ENCODE measurements around the gene ST8SIA6.
"Not testable (repeated sequence)": the region's sequence is repeated elsewhere in the genome, so short reads cannot be mapped to it uniquely, and the experiment has no call there.

Gene ST8SIA6

DNA sequence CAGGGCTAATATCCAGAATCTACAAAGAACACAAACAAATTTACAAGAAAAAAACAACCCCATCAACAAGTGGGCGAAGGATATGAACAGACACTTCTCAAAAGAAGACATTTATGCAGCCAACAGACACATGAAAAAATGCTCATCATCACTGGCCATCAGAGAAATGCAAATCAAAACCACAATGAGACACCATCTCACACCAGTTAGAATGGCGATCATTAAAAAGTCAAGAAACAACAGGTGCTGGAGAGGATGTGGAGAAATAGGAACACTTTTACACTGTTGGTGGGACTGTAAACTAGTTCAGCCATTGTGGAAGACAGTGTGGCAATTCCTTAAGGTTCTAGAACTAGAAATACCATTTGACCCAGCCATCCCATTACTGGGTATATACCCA is 52.4 kb downstream of the ST8SIA6 start:
- H3K4me1 ChIP-seq (ENCODE audit: insufficient read depth, low read length) = peaks cover 15% of the 10 kb centered on the region; the same call in 1 of the 2 replicates
- H3K36me3 ChIP-seq (ENCODE audit: insufficient read depth, low read depth, low read length); H3K27me3 ChIP-seq (ENCODE audit: insufficient read depth, low read length); H3K27ac ChIP-seq (ENCODE audit: low read length); H3K9ac ChIP-seq (ENCODE audit: low read depth, low read length); H3K9me3 ChIP-seq (ENCODE audit: insufficient read depth, low read depth, low read length); H3K4me3 ChIP-seq (ENCODE audit: low read length): not testable (repeated sequence)

DNA sequence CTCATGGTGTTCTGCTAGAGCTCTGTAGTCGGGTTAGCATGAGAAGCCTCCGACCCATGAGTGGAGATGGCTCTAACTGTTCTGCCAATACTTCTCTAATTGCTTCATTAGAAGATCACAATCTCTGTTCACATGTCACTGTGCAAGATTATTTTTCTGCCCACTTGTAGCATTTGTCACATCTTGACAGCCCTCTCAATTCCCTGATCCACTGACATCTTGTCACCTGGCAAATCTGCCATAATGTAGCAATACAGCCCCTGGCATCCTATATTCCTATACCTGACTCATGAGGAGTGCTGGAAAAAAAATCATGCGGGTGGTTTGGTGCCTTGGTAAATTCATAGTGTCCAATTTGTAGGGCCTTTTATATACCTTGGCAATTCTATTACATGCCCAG is 58.4 kb downstream of the ST8SIA6 start:
- Histone ChIP-seq H3K9me3 (ENCODE audit: insufficient read depth, low read depth, low read length) (no peaks in the 10 kb centered on the region), H3K36me3 (ENCODE audit: insufficient read depth, low read depth, low read length) (no peaks in the 10 kb centered on the region), H3K27ac (ENCODE audit: low read length) (no peak overlapping the region), H3K4me1 (ENCODE audit: insufficient read depth, low read length) (no peaks in the 10 kb centered on the region), H3K27me3 (ENCODE audit: insufficient read depth, low read length) (no peaks in the 10 kb centered on the region), H3K4me3 (ENCODE audit: low read length) (no peak overlapping the region), H3K9ac (ENCODE audit: low read depth, low read length) (no peak overlapping the region)

DNA sequence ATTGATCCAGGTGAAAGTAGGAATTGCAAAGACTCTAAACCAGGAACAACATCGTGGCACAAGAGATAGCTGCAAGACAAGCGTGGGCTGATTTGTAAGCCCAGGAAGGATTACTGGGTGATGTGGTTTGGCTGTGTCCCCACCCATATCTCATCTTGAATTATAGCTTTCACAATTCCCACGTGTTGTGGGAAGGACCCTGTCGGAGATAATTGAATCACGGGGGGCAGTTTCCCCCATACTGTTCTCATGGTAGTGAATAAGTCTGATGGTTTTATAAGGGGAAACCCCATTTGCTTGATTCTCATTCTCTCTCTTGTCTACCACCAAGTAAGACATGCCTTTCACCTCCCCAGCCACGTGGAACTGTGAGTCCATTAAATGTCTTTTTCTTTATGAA is 59.5 kb downstream of the ST8SIA6 start:
- H3K9ac ChIP-seq (ENCODE audit: low read depth, low read length) = no peak overlapping the region
- H3K9me3 ChIP-seq (ENCODE audit: insufficient read depth, low read depth, low read length) = no peaks in the 10 kb centered on the region
- H3K4me3 ChIP-seq (ENCODE audit: low read length) = no peak overlapping the region
- no peaks in the 10 kb centered on the region for H3K27me3 ChIP-seq (ENCODE audit: insufficient read depth, low read length)
- no peak overlapping the region for H3K27ac ChIP-seq (ENCODE audit: low read length)
- no peaks in the 10 kb centered on the region for H3K4me1 ChIP-seq (ENCODE audit: insufficient read depth, low read length)
- H3K36me3 ChIP-seq (ENCODE audit: insufficient read depth, low read depth, low read length) = no peaks in the 10 kb centered on the region

DNA sequence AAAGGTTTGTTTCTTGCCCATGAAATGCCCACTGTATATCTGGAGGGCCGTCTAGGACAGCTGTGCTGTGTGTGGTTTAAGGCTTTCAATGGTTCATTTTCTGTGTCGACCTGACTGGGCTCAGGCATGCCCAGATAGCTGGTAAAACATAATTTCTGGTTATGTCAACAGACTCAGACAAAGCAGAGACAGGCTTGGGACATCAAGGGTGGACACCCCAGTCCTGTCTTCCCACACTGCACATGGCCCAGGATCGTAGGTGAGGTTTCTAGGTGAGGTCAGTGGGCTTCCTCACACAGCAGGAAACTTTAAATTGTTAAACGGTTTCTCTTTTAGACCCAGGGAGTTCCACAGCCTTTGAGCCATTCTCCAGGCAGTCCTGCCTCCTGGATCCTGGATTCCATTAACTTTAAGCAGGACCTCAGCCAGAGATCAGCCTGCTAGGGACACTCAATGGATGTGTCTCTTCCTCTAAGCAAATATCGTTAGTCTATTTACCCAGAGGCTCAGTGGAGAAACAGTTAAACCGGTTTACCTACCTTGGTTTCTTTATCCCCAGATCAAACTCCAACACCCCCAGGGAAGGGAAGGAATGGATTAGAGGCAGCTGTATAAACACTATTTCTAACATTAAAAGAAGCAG is 66.4 kb downstream of the ST8SIA6 start:
- Histone ChIP-seq H3K9me3 (ENCODE audit: insufficient read depth, low read depth, low read length) (no peaks in the 10 kb centered on the region), H3K36me3 (ENCODE audit: insufficient read depth, low read depth, low read length) (no peaks in the 10 kb centered on the region), H3K27me3 (ENCODE audit: insufficient read depth, low read length) (no peaks in the 10 kb centered on the region), H3K27ac (ENCODE audit: low read length) (no peak overlapping the region), H3K9ac (ENCODE audit: low read depth, low read length) (no peak overlapping the region), H3K4me3 (ENCODE audit: low read length) (no peak overlapping the region), H3K4me1 (ENCODE audit: insufficient read depth, low read length) (peaks cover 6% of the 10 kb centered on the region)

DNA sequence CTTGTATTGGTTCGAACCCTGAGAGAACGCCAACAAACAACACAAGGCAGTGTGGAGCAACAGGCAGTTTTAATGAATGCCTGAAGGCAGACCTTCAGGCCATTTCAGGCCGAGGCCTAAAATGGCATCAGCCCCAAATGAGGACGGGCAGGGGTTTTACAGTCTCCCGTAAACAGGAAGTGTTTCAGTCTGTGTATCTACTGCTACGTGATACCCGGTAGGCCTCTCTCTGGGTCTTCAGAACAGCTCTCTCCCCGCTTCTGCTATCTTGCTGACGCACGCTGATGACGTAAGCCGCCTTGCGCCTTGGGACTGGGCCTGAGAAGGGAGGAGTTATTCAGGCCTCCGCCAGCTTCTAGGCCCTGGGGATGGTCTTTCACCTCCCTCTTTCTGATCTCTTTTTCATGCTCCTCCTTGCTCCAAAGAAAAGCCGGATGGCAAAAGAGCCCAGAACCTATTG is 67.7 kb downstream of the ST8SIA6 start:
- H3K9ac ChIP-seq (ENCODE audit: low read depth, low read length) = no peak overlapping the region

DNA sequence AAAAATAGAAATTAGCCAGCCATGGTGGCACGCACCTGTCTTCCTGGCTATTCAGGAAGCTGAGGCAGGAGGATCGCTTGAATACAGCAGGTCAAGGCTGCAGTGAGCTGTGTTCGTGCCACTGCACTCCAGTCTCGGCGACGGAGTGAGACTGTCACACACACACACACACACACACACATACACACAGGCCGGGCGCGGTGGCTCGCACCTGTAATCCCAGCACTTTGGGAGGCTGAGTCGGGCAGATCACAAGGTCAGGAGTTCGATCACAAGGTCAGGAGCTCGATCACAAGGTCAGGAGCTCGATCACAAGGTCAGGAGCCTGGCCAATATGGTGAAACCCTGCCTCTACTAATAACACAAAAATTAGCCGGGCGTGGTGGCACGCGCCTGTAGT is 68.4 kb downstream of the ST8SIA6 start:
- Histone ChIP-seq H3K9ac (ENCODE audit: low read depth, low read length) (no peak overlapping the region), H3K4me1 (ENCODE audit: insufficient read depth, low read length) (peaks cover 6% of the 10 kb centered on the region), H3K27me3 (ENCODE audit: insufficient read depth, low read length) (no peaks in the 10 kb centered on the region), H3K4me3 (ENCODE audit: low read length) (no peak overlapping the region), H3K36me3 (ENCODE audit: insufficient read depth, low read depth, low read length) (no peaks in the 10 kb centered on the region), H3K9me3 (ENCODE audit: insufficient read depth, low read depth, low read length) (no peaks in the 10 kb centered on the region), H3K27ac (ENCODE audit: low read length) (no peak overlapping the region)

More for the DNA sequence above, 67.7 kb downstream of the ST8SIA6 start:
- Histone ChIP-seq H3K4me3 (ENCODE audit: low read length) (no peak overlapping the region), H3K27ac (ENCODE audit: low read length) (no peak overlapping the region), H3K4me1 (ENCODE audit: insufficient read depth, low read length) (peaks cover 6% of the 10 kb centered on the region), H3K9me3 (ENCODE audit: insufficient read depth, low read depth, low read length) (no peaks in the 10 kb centered on the region), H3K27me3 (ENCODE audit: insufficient read depth, low read length) (no peaks in the 10 kb centered on the region), H3K36me3 (ENCODE audit: insufficient read depth, low read depth, low read length) (no peaks in the 10 kb centered on the region)

DNA sequence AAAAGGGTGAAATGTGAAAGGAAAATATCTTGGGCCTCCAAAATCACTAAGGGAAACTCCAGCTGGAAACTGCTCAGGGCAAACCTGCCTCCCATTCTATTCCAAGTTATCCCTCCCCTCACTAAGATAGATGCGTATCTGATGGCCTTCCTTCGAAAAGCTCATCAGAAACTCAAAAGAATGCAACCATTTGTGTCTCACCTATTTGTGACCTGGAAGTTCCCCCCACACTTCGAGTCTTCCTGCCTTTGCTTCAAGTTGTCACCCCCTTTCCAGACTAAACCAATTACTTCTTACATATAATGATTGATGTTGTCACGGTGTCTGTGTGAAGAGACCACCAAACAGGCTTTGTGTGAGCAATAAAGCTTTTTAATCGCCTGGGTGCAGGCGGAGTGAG is 69.3 kb downstream of the ST8SIA6 start:
- H3K27me3 ChIP-seq (ENCODE audit: insufficient read depth, low read length) = no peaks in the 10 kb centered on the region
- H3K9ac ChIP-seq (ENCODE audit: low read depth, low read length) = no peak overlapping the region
- no peak overlapping the region for H3K27ac ChIP-seq (ENCODE audit: low read length)
- H3K4me1 ChIP-seq (ENCODE audit: insufficient read depth, low read length) = peaks cover 16% of the 10 kb centered on the region
- no peaks in the 10 kb centered on the region for H3K36me3 ChIP-seq (ENCODE audit: insufficient read depth, low read depth, low read length)
- no peaks in the 10 kb centered on the region for H3K9me3 ChIP-seq (ENCODE audit: insufficient read depth, low read depth, low read length)
- H3K4me3 ChIP-seq (ENCODE audit: low read length) = no peak overlapping the region

DNA sequence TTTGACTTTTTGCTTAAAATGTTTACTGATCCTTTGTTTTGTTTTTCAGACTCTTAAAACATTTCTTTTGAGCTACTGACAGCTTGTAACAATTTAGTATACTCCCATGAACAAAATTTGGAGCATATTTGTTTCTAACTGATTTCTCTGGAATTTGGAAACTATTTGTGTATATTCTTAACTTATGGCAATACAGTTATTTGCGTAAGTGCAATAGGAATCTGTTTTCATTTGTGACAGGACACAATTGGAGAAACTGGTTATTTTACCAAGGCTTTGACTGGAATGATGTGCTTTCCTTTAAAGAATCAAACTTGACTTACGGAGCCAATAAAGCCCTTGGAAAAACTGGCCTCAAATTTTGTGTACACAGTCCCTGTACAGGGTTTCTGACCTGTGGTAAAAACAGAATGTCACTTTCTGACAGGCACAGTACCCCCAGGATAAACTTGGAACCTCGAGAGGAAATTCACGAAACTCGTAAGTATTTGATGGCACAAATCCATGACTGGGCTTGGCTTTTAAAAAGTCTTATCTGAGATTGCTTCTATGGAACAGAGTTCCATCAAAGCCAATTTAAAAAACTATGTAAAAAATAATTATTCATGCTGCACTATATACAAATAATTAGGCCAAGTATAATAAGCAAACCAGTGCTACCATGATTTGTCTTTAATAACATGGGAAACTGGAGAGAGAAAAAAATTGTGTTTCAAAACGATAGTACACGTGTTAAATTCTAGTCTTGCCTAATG is 70.4 kb downstream of the ST8SIA6 start:
- no peaks in the 10 kb centered on the region for H3K36me3 ChIP-seq (ENCODE audit: insufficient read depth, low read depth, low read length)
- H3K9ac ChIP-seq (ENCODE audit: low read depth, low read length) = no peak overlapping the region
- no peak overlapping the region for H3K4me3 ChIP-seq (ENCODE audit: low read length)
- H3K27ac ChIP-seq (ENCODE audit: low read length) = no peak overlapping the region
- no peaks in the 10 kb centered on the region for H3K27me3 ChIP-seq (ENCODE audit: insufficient read depth, low read length)
- H3K9me3 ChIP-seq (ENCODE audit: insufficient read depth, low read depth, low read length) = no peaks in the 10 kb centered on the region
- H3K4me1 ChIP-seq (ENCODE audit: insufficient read depth, low read length) = peaks cover 19% of the 10 kb centered on the region

DNA sequence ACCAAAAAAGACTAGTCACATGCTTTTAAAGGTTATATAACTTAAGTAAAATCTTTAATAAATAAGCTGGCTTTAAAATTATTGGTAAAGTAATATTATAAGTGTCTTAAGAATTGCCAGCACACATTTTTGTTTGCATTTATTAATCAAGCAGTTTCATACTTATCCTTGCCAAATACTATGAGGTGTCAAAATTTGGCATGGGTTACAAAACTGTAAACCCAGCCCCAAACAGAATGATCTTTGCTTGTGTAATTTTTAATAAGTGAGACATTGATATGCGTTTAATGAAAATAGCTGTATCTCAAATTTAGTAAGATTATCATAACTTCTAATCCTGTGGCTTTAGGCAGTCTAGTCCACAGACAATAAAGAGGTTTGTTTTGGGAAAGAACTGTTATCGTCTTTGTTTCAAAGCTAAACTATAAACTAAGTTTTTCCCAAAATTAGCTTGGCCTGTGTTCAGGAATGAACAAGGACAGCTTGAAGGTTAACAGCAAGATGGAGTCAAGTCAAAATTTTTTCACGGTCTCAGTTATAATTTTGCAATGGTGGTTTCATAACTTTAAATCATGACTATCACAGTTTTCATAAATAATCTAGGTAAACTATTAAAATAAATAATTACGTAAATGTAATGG is 72.8 kb downstream of the ST8SIA6 start:
- Histone ChIP-seq H3K36me3 (ENCODE audit: insufficient read depth, low read depth, low read length) (no peaks in the 10 kb centered on the region), H3K4me3 (ENCODE audit: low read length) (no peak overlapping the region), H3K27me3 (ENCODE audit: insufficient read depth, low read length) (no peaks in the 10 kb centered on the region), H3K9me3 (ENCODE audit: insufficient read depth, low read depth, low read length) (no peaks in the 10 kb centered on the region), H3K27ac (ENCODE audit: low read length) (no peak overlapping the region), H3K9ac (ENCODE audit: low read depth, low read length) (no peak overlapping the region), H3K4me1 (ENCODE audit: insufficient read depth, low read length) (peaks cover 13% of the 10 kb centered on the region; the same call in 1 of the 2 replicates)

DNA sequence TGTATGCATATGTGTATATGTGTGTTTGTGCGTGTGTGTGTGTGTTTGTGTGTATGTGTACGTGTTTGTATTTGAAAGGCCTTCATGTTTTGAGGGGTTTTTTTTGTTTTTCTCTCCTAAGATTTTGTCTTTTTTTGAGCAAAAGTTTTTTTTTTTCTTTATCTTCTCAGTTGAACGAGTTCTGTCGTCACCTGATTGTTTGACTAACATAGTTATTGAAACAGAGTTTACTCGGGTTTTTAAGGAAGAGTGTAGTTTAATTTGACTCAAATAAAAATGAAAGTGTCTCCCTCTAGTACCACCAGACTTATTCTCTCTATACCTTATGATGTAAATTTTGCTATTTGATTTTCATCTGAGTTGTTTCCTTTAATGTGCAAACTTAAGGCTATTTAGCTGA is 73.5 kb downstream of the ST8SIA6 start:
- no peak overlapping the region for H3K27ac ChIP-seq (ENCODE audit: low read length)
- H3K36me3 ChIP-seq (ENCODE audit: insufficient read depth, low read depth, low read length) = no peaks in the 10 kb centered on the region
- H3K27me3 ChIP-seq (ENCODE audit: insufficient read depth, low read length) = no peaks in the 10 kb centered on the region
- no peak overlapping the region for H3K9ac ChIP-seq (ENCODE audit: low read depth, low read length)
- no peaks in the 10 kb centered on the region for H3K9me3 ChIP-seq (ENCODE audit: insufficient read depth, low read depth, low read length)
- peaks cover 13% of the 10 kb centered on the region; the same call in 1 of the 2 replicates for H3K4me1 ChIP-seq (ENCODE audit: insufficient read depth, low read length)
- H3K4me3 ChIP-seq (ENCODE audit: low read length) = no peak overlapping the region

DNA sequence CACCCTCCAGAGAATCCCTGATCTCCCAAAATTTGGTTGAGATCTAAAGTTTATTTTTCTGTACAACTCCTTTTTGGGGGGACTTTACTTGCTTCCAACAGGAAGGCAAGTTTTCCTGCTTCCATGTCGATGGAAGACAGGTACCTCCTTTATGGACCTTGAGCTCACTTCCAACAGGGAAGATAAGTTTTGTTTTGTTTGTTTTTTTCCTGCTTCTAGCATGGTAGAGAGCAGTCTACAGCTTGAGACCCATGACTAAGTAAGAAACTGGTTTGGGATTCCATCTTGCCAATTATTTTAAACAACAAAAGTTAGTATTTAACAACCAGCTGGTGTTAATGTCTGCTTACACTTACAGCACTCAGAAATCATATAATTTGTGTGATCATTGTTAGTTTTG is 74.4 kb downstream of the ST8SIA6 start:
- no peak overlapping the region for H3K4me3 ChIP-seq (ENCODE audit: low read length)
- H3K27me3 ChIP-seq (ENCODE audit: insufficient read depth, low read length) = no peaks in the 10 kb centered on the region
- H3K27ac ChIP-seq (ENCODE audit: low read length) = no peak overlapping the region
- H3K36me3 ChIP-seq (ENCODE audit: insufficient read depth, low read depth, low read length) = no peaks in the 10 kb centered on the region
- H3K4me1 ChIP-seq (ENCODE audit: insufficient read depth, low read length) = peaks cover 13% of the 10 kb centered on the region; the same call in 1 of the 2 replicates
- H3K9ac ChIP-seq (ENCODE audit: low read depth, low read length) = no peak overlapping the region
- H3K9me3 ChIP-seq (ENCODE audit: insufficient read depth, low read depth, low read length) = no peaks in the 10 kb centered on the region

Measured in iPS-20b (cell line).